Measurements from ENCODE around the gene OBSCN.

DNA sequence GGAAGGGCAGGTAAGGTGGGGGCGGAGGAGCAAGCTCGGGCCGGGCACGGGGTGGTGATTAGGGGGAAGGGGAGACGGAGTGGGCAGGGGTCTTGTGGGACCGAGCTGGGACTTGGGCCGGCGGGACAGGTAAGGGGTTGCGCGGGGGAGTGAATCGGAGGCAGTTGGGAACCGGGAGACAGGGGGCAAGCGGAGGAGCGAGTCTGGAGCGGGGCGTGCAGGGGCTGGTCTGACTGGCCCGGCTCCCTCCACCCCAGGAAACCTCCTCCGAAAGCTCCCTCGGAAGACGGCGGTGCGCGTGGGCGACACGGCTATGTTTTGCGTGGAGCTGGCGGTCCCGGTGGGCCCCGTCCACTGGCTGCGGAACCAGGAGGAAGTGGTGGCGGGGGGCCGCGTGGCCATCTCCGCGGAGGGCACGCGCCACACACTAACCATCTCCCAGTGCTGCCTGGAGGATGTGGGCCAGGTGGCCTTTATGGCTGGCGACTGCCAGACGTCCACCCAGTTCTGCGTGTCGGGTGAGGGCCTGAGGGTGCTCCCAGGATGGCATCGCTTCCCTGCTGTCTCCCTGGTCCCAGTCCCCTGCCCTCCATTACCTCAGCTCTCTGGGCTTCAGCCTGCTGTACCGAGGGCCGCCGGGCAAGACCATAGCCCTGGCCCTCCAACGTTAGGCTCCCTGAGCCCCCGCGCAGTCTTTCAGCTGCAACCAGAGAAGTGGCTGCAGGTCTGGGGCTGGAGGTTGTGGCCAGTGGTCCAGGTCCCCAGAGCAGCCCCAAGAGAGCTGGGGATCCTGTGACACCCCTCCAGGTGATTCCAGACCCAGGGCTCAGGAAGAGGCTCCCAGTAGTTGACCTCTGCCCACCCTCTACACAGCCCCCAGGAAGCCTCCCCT, 6.3 kb downstream of the OBSCN start:
- no peak for TF ChIP-seq POLR2AphosphoS5 (IDR thresholded peaks at IDR 0.05; ENCODE audit: low read depth)
- TF ChIP-seq, protein P1, sequence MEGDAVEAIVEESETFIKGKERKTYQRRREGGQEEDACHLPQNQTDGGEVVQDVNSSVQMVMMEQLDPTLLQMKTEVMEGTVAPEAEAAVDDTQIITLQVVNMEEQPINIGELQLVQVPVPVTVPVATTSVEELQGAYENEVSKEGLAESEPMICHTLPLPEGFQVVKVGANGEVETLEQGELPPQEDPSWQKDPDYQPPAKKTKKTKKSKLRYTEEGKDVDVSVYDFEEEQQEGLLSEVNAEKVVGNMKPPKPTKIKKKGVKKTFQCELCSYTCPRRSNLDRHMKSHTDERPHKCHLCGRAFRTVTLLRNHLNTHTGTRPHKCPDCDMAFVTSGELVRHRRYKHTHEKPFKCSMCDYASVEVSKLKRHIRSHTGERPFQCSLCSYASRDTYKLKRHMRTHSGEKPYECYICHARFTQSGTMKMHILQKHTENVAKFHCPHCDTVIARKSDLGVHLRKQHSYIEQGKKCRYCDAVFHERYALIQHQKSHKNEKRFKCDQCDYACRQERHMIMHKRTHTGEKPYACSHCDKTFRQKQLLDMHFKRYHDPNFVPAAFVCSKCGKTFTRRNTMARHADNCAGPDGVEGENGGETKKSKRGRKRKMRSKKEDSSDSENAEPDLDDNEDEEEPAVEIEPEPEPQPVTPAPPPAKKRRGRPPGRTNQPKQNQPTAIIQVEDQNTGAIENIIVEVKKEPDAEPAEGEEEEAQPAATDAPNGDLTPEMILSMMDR (IDR thresholded peaks at IDR 0.05; ENCODE audit: insufficient read depth, low read length), result no peak
- no peak for TF ChIP-seq GABPA (IDR thresholded peaks at IDR 0.05; ENCODE audit: low read depth)

All from HL-60 (cell line).